Measurements from ENCODE around the gene PTPRN. TPM values are rescaled to one million over a fixed set of nuclear protein-coding genes. Genes with fewer than 3 reads are reported as not detected.
A peak's percentile ranks its signal among the peaks of the same experiment; 100 is the strongest.

The PTPRN gene
- total RNA-seq, 1 experiment from 2014 or later, result 0.30 TPM

- no TSS peak for BruUV-seq (replicated peaks)
- POLR2A ChIA-PET (ENCODE audit: low non-redundant PET), result no interaction called here
These were observed 57.1 kb downstream of the PTPRN start for GRCh38 chr2:219252084-219252483.

GRCh38 chr2:219251656-219252055 lies 57.5 kb downstream of the PTPRN start:
- H3K27me3 ChIP-seq (replicated peaks; ENCODE audit: insufficient read depth, low read depth, low read length, poor library complexity), result peaks cover 22% of the 10 kb centered on the region
- BruUV-seq (replicated peaks), result no TSS peak
- no peak for TF ChIP-seq EZH2 (IDR thresholded peaks at IDR 0.05; ENCODE audit: borderline replicate concordance, low read depth, low read length, poor library complexity, severe bottlenecking)
- TF ChIP-seq, protein P1, sequence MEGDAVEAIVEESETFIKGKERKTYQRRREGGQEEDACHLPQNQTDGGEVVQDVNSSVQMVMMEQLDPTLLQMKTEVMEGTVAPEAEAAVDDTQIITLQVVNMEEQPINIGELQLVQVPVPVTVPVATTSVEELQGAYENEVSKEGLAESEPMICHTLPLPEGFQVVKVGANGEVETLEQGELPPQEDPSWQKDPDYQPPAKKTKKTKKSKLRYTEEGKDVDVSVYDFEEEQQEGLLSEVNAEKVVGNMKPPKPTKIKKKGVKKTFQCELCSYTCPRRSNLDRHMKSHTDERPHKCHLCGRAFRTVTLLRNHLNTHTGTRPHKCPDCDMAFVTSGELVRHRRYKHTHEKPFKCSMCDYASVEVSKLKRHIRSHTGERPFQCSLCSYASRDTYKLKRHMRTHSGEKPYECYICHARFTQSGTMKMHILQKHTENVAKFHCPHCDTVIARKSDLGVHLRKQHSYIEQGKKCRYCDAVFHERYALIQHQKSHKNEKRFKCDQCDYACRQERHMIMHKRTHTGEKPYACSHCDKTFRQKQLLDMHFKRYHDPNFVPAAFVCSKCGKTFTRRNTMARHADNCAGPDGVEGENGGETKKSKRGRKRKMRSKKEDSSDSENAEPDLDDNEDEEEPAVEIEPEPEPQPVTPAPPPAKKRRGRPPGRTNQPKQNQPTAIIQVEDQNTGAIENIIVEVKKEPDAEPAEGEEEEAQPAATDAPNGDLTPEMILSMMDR (conservative IDR thresholded peaks at IDR 0.05; ENCODE audit: low read depth, low read length), result no peak

More at GRCh38 chr2:219252084-219252483, 57.1 kb downstream of the PTPRN start:
- H3K9me3 ChIP-seq (ENCODE audit: low read depth, low read length, poor library complexity, severe bottlenecking), result no peaks in the 10 kb centered on the region
- peak overlapping the region; percentile 71 for H3K4me3 ChIP-seq (ENCODE audit: low read depth, low read length, poor library complexity, severe bottlenecking)
- no peak overlapping the region for H3K27ac ChIP-seq (ENCODE audit: low read depth, low read length, poor library complexity, severe bottlenecking)
- CTCF ChIA-PET, result interaction anchor here (1.1 kb wide), 1 partner anchor 26 kb away, joined by 10 read pairs; no protein-coding TSS in a partner anchor
- no peak for DNase-seq (ENCODE audit: low spot score)
- TF ChIP-seq, protein P1 (conservative IDR thresholded peaks at IDR 0.05; ENCODE audit: low read depth, low read length), result no peak
- TF ChIP-seq EZH2 (IDR thresholded peaks at IDR 0.05; ENCODE audit: borderline replicate concordance, low read depth, low read length, poor library complexity, severe bottlenecking), result no peak
- H3K27me3 ChIP-seq (replicated peaks; ENCODE audit: insufficient read depth, low read depth, low read length, poor library complexity), result peaks cover 22% of the 10 kb centered on the region
- intact Hi-C loops (cut with micrococcal nuclease; ENCODE audit: unreplicated experiment), result no loop called here
- H3K4me1 ChIP-seq (ENCODE audit: insufficient read depth, low read length, poor library complexity, severe bottlenecking), result peaks cover 37% of the 10 kb centered on the region
- H3K36me3 ChIP-seq (ENCODE audit: insufficient read depth, low read length, poor library complexity, severe bottlenecking), result peaks cover 6% of the 10 kb centered on the region

DNA sequence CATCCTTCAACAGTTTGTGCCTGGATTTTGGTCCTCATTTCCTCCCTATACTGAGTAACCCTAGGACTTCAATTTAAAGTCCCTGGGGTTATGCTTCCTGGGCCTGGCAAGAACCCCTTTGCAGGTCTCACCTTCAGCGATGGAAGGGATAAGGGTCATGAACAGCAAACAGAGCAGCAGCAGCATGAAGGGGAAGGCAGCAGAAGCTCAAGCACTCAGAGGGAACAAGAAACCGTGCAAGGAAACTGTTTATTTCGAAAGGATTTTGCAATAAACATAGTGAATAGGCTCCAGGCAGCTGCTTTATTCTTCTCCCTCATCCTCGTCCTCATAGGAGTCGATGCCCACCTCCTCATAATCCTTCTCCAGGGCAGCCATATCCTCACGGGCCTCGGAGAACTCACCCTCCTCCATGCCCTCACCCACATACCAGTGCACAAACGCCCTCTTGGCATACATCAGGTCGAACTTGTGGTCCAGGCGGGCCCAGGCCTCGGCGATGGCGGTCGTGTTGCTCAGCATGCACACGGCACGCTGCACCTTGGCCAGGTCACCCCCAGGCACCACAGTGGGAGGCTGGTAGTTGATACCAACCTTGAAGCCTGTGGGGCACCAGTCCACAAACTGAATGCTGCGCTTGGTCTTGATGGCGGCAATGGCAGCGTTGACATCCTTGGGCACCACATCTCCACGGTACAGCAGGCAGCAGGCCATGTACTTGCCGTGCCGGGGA lies 59.0 kb downstream of the PTPRN start:
- ChIA-PET POLR2A (ENCODE audit: low non-redundant PET) (no interaction called here), CTCF (interaction anchor here (0.9 to 1.0 kb wide), 2 partner anchors 27 to 45 kb away, joined by 3 read pairs; no protein-coding TSS in a partner anchor)
- Histone ChIP-seq H3K27ac (ENCODE audit: low read depth, low read length, poor library complexity, severe bottlenecking) (peak overlapping the region; percentile 87), H3K27me3 (replicated peaks; ENCODE audit: insufficient read depth, low read depth, low read length, poor library complexity) (peaks cover 12% of the 10 kb centered on the region), H3K4me1 (ENCODE audit: insufficient read depth, low read length, poor library complexity, severe bottlenecking) (peaks cover 43% of the 10 kb centered on the region), H3K4me3 (ENCODE audit: low read depth, low read length, poor library complexity, severe bottlenecking) (no peak overlapping the region), H3K36me3 (ENCODE audit: insufficient read depth, low read length, poor library complexity, severe bottlenecking) (peaks cover 10% of the 10 kb centered on the region), H3K9me3 (ENCODE audit: low read depth, low read length, poor library complexity, severe bottlenecking) (no peaks in the 10 kb centered on the region)
- intact Hi-C loops (cut with micrococcal nuclease; ENCODE audit: unreplicated experiment), result no loop called here
- BruUV-seq (replicated peaks), result no TSS peak
- no peak for DNase-seq (ENCODE audit: low spot score)
- TF ChIP-seq, protein P1 (conservative IDR thresholded peaks at IDR 0.05; ENCODE audit: low read depth, low read length), result no peak
- no peak for TF ChIP-seq EZH2 (IDR thresholded peaks at IDR 0.05; ENCODE audit: borderline replicate concordance, low read depth, low read length, poor library complexity, severe bottlenecking)

More at GRCh38 chr2:219251656-219252055, 57.5 kb downstream of the PTPRN start:
- H3K4me1 ChIP-seq (ENCODE audit: insufficient read depth, low read length, poor library complexity, severe bottlenecking), result peaks cover 37% of the 10 kb centered on the region
- DNase-seq (ENCODE audit: low spot score), result no peak
- intact Hi-C loops (cut with micrococcal nuclease; ENCODE audit: unreplicated experiment), result no loop called here
- CTCF ChIA-PET, result no interaction called here
- H3K4me3 ChIP-seq (ENCODE audit: low read depth, low read length, poor library complexity, severe bottlenecking), result peak overlapping the region; percentile 71
- no peak overlapping the region for H3K27ac ChIP-seq (ENCODE audit: low read depth, low read length, poor library complexity, severe bottlenecking)
- H3K9me3 ChIP-seq (ENCODE audit: low read depth, low read length, poor library complexity, severe bottlenecking), result no peaks in the 10 kb centered on the region
- POLR2A ChIA-PET (ENCODE audit: low non-redundant PET), result no interaction called here
- peaks cover 10% of the 10 kb centered on the region for H3K36me3 ChIP-seq (ENCODE audit: insufficient read depth, low read length, poor library complexity, severe bottlenecking)
